ENCODE data around the gene SLC44A1. TPM values are rescaled to one million over a fixed set of nuclear protein-coding genes. Genes with fewer than 3 reads are reported as not detected.

The SLC44A1 gene
- total and polyA plus RNA-seq, 12 donors: 6.8 to 73.1 (median 36.3) TPM

GRCh38 chr9:105341434-105342146, 97.1 kb downstream of the SLC44A1 start:
- Histone ChIP-seq H3K27ac (peak overlapping the region in 1 of 5 donors; percentile 28), H3K9me3 (replicated peaks in 1 of 3) (no peaks in the 10 kb centered on the region), H3K27me3 (no peaks in the 10 kb centered on the region), H3K4me1 (replicated peaks in 1 of 2) (peaks cover 0 to 13% of the 10 kb centered on the region in 2 donors), H3K36me3 (replicated peaks in 1 of 2) (peaks cover 0 to 1% of the 10 kb centered on the region in 2 donors), H3K4me3 (peak overlapping the region in 1 of 4 donors; percentile 52)
- 49 to 56% (median 54%) methylated on average over 2 of the region's 2 CpGs for WGBS, 4 donors
- TF ChIP-seq POLR2A (IDR thresholded peaks at IDR 0.05) (no peak), CTCF (IDR thresholded peaks at IDR 0.05) (no peak)
- intact Hi-C loops (cut with DNase I): no loop called here
- no peak for DNase-seq

- Histone ChIP-seq H3K9me3 (replicated peaks in 1 of 3) (no peaks in the 10 kb centered on the region), H3K4me3 (peak overlapping the region in 1 of 4 donors; percentile 52), H3K4me1 (replicated peaks in 1 of 2) (peaks cover 0 to 13% of the 10 kb centered on the region in 2 donors), H3K27ac (no peak overlapping the region), H3K36me3 (replicated peaks in 1 of 2) (no peaks in the 10 kb centered on the region), H3K27me3 (no peaks in the 10 kb centered on the region)
- no peak for DNase-seq
- intact Hi-C loops (cut with DNase I): no loop called here
- WGBS, 4 donors: 62 to 73% (median 70%) methylated on average over 3 of the region's 3 CpGs
- no peak for TF ChIP-seq CTCF (IDR thresholded peaks at IDR 0.05)
- TF ChIP-seq POLR2A (IDR thresholded peaks at IDR 0.05): no peak
Observed at GRCh38 chr9:105342147-105342505, 97.7 kb downstream of the SLC44A1 start.

- peaks cover 0 to 13% of the 10 kb centered on the region in 2 donors for H3K4me1 ChIP-seq (replicated peaks in 1 of 2)
- H3K9me3 ChIP-seq (replicated peaks in 1 of 3): no peaks in the 10 kb centered on the region
- no peaks in the 10 kb centered on the region for H3K27me3 ChIP-seq
- no peak overlapping the region for H3K27ac ChIP-seq
- no peak for DNase-seq
- intact Hi-C loops (cut with DNase I): no loop called here
- H3K4me3 ChIP-seq: no peak overlapping the region
- WGBS, 4 donors: 94 to 97% (median 95%) methylated on average over 2 of the region's 2 CpGs
- no peak for TF ChIP-seq POLR2A (IDR thresholded peaks at IDR 0.05)
- TF ChIP-seq CTCF (IDR thresholded peaks at IDR 0.05): no peak
- no peaks in the 10 kb centered on the region for H3K36me3 ChIP-seq (replicated peaks in 1 of 2)
Observed at GRCh38 chr9:105344283-105344682, 99.8 kb downstream of the SLC44A1 start.

- Histone ChIP-seq H3K36me3 (replicated peaks in 1 of 2) (no peaks in the 10 kb centered on the region), H3K9me3 (replicated peaks in 1 of 3) (no peaks in the 10 kb centered on the region), H3K4me1 (replicated peaks in 1 of 2) (peaks cover 0 to 13% of the 10 kb centered on the region in 2 donors), H3K27me3 (no peaks in the 10 kb centered on the region), H3K4me3 (no peak overlapping the region), H3K27ac (no peak overlapping the region)
- no peak for DNase-seq
- WGBS, 4 donors: 89 to 100% (median 98%) methylated on average over 1 of the region's 1 CpG
- TF ChIP-seq CTCF (IDR thresholded peaks at IDR 0.05) (no peak), POLR2A (IDR thresholded peaks at IDR 0.05) (no peak)
- intact Hi-C loops (cut with DNase I): no loop called here
Observed at GRCh38 chr9:105345626-105346025, 101.2 kb downstream of the SLC44A1 start.

Data from adrenal gland (tissue), 12 donors.